Measurements from ENCODE around the gene NTM.

Gene NTM

GRCh38 chr11:132288036-132288435 lies 917.6 kb downstream of the NTM start:
- no peak overlapping the region for H3K27ac ChIP-seq (ENCODE audit: low read depth, low read length)
- no peaks in the 10 kb centered on the region for H3K4me1 ChIP-seq (ENCODE audit: control insufficient read depth, low read length)
- H3K36me3 ChIP-seq (ENCODE audit: control insufficient read depth, low read length) = no peaks in the 10 kb centered on the region
- H3K4me3 ChIP-seq (ENCODE audit: low read length) = no peak overlapping the region
- no peaks in the 10 kb centered on the region for H3K9me2 ChIP-seq (replicated peaks; ENCODE audit: control insufficient read depth, low read length)
- no peak overlapping the region for H3K4me2 ChIP-seq (ENCODE audit: low read length)
- TF ChIP-seq EZH2phosphoT487 (IDR thresholded peaks at IDR 0.05; ENCODE audit: borderline replicate concordance, low read length) = no peak
- TF ChIP-seq, protein P1, sequence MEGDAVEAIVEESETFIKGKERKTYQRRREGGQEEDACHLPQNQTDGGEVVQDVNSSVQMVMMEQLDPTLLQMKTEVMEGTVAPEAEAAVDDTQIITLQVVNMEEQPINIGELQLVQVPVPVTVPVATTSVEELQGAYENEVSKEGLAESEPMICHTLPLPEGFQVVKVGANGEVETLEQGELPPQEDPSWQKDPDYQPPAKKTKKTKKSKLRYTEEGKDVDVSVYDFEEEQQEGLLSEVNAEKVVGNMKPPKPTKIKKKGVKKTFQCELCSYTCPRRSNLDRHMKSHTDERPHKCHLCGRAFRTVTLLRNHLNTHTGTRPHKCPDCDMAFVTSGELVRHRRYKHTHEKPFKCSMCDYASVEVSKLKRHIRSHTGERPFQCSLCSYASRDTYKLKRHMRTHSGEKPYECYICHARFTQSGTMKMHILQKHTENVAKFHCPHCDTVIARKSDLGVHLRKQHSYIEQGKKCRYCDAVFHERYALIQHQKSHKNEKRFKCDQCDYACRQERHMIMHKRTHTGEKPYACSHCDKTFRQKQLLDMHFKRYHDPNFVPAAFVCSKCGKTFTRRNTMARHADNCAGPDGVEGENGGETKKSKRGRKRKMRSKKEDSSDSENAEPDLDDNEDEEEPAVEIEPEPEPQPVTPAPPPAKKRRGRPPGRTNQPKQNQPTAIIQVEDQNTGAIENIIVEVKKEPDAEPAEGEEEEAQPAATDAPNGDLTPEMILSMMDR (IDR thresholded peaks at IDR 0.05; ENCODE audit: low read depth, low read length, poor library complexity, severe bottlenecking) = no peak
- no peaks in the 10 kb centered on the region for H3K27me3 ChIP-seq (ENCODE audit: control insufficient read depth, low read length)
- no peaks in the 10 kb centered on the region for H3F3A ChIP-seq (ENCODE audit: control insufficient read depth, insufficient read depth)
- no peaks in the 10 kb centered on the region for H3K79me2 ChIP-seq (ENCODE audit: control insufficient read depth, low read length)
- H4K20me1 ChIP-seq (ENCODE audit: control insufficient read depth, insufficient read depth, low read depth, low read length) = no peaks in the 10 kb centered on the region
- peaks cover 3% of the 10 kb centered on the region; the same call in 1 of the 2 replicates for H3K9me3 ChIP-seq (ENCODE audit: control insufficient read depth, insufficient read depth, low read length)

GRCh38 chr11:132289590-132290256 lies 919.3 kb downstream of the NTM start:
- TF ChIP-seq, protein P1 (IDR thresholded peaks at IDR 0.05; ENCODE audit: low read depth, low read length, poor library complexity, severe bottlenecking) = no peak
- no peak for TF ChIP-seq EZH2phosphoT487 (IDR thresholded peaks at IDR 0.05; ENCODE audit: borderline replicate concordance, low read length)
- H3K36me3 ChIP-seq (ENCODE audit: control insufficient read depth, low read length) = no peaks in the 10 kb centered on the region
- H3K79me2 ChIP-seq (ENCODE audit: control insufficient read depth, low read length) = no peaks in the 10 kb centered on the region
- no peaks in the 10 kb centered on the region for H4K20me1 ChIP-seq (ENCODE audit: control insufficient read depth, insufficient read depth, low read depth, low read length)
- no peaks in the 10 kb centered on the region for H3K27me3 ChIP-seq (ENCODE audit: control insufficient read depth, low read length)
- H3K9me3 ChIP-seq (ENCODE audit: control insufficient read depth, insufficient read depth, low read length) = no peaks in the 10 kb centered on the region
- H3F3A ChIP-seq (ENCODE audit: control insufficient read depth, insufficient read depth) = no peaks in the 10 kb centered on the region
- H3K4me1 ChIP-seq (ENCODE audit: control insufficient read depth, low read length) = no peaks in the 10 kb centered on the region
- H3K27ac ChIP-seq (ENCODE audit: low read depth, low read length) = no peak overlapping the region
- H3K4me2 ChIP-seq (ENCODE audit: low read length) = no peak overlapping the region
- H3K4me3 ChIP-seq (ENCODE audit: low read length) = no peak overlapping the region
- H3K9me2 ChIP-seq (replicated peaks; ENCODE audit: control insufficient read depth, low read length) = no peaks in the 10 kb centered on the region

- H3K9me3 ChIP-seq (ENCODE audit: control insufficient read depth, insufficient read depth, low read length) = no peaks in the 10 kb centered on the region
- no peak overlapping the region for H3K4me3 ChIP-seq (ENCODE audit: low read length)
- H3K27me3 ChIP-seq (ENCODE audit: control insufficient read depth, low read length) = no peaks in the 10 kb centered on the region
- no peaks in the 10 kb centered on the region for H3K9me2 ChIP-seq (replicated peaks; ENCODE audit: control insufficient read depth, low read length)
- no peaks in the 10 kb centered on the region for H3F3A ChIP-seq (ENCODE audit: control insufficient read depth, insufficient read depth)
- no peaks in the 10 kb centered on the region for H3K36me3 ChIP-seq (ENCODE audit: control insufficient read depth, low read length)
- H3K79me2 ChIP-seq (ENCODE audit: control insufficient read depth, low read length) = no peaks in the 10 kb centered on the region
- H3K27ac ChIP-seq (ENCODE audit: low read depth, low read length) = no peak overlapping the region
- H4K20me1 ChIP-seq (ENCODE audit: control insufficient read depth, insufficient read depth, low read depth, low read length) = no peaks in the 10 kb centered on the region
- TF ChIP-seq, protein P1 (IDR thresholded peaks at IDR 0.05; ENCODE audit: low read depth, low read length, poor library complexity, severe bottlenecking) = no peak
- no peak for TF ChIP-seq EZH2phosphoT487 (IDR thresholded peaks at IDR 0.05; ENCODE audit: borderline replicate concordance, low read length)
- no peak overlapping the region for H3K4me2 ChIP-seq (ENCODE audit: low read length)
- H3K4me1 ChIP-seq (ENCODE audit: control insufficient read depth, low read length) = no peaks in the 10 kb centered on the region
Observed at GRCh38 chr11:132293586-132293985, 923.2 kb downstream of the NTM start.
